ENCODE results near the gene PDE6H. TPM values are rescaled to one million over a fixed set of nuclear protein-coding genes. Genes with fewer than 3 reads are reported as not detected.

The PDE6H gene
- total RNA-seq, 1 experiment from 2014 or later, result not detected

- ChIA-PET POLR2A (ENCODE audit: unreplicated experiment) (interaction anchor here (0.6 to 1.0 kb wide), 3 partner anchors 62 to 160 kb away, joined by 6 read pairs; a partner anchor contains a TSS), CTCF (interaction anchor here (0.6 kb wide), 1 partner anchor 333 kb away, joined by 4 read pairs; no protein-coding TSS in a partner anchor)
Observed at GRCh38 chr12:14931359-14931758, 41.5 kb upstream of the PDE6H start.

GRCh38 chr12:14931791-14932560, 40.9 kb upstream of the PDE6H start:
- intact Hi-C loops (cut with micrococcal nuclease; ENCODE audit: unreplicated experiment), result loop anchor here (1.0 kb wide), 1 partner anchor 20 kb away; no protein-coding TSS in a partner anchor
- BruUV-seq (replicated peaks), result no TSS peak
- ChIA-PET CTCF (interaction anchor here (0.6 kb wide), 1 partner anchor 334 kb away, joined by 4 read pairs; no protein-coding TSS in a partner anchor), POLR2A (ENCODE audit: unreplicated experiment) (interaction anchor here (0.6 to 1.1 kb wide), 5 partner anchors 29 to 161 kb away, joined by 3 to 6 read pairs (median 6); partner anchors contain the start of gene ARHGDIB)
- Histone ChIP-seq H2AFZ (peak overlapping the region; percentile 69; the same call in 1 of the 2 replicates), H3K9me2 (ENCODE audit: insufficient read depth) (no peaks in the 10 kb centered on the region), H3K79me2 (ENCODE audit: low read depth) (0 out of 2 replicates have a peak, but pooled peaks cover 7% of the 10 kb centered on the region), H3K4me1 (replicated peaks; ENCODE audit: insufficient read depth) (peaks cover 89% of the 10 kb centered on the region), H3K9me3 (ENCODE audit: insufficient read depth, low read depth) (peaks cover 9% of the 10 kb centered on the region), H3K27ac (peak overlapping the region; percentile 97), H3F3A (ENCODE audit: insufficient read depth, low read depth) (peaks cover 51% of the 10 kb centered on the region), H3K36me3 (ENCODE audit: low read depth) (peaks cover 15% of the 10 kb centered on the region), H4K20me1 (ENCODE audit: insufficient read depth) (no peaks in the 10 kb centered on the region), H3K4me2 (peak overlapping the region; percentile 74), H3K27me3 (ENCODE audit: insufficient read depth, low read depth) (no peaks in the 10 kb centered on the region), H3K4me3 (peak overlapping the region; percentile 32; the same call in 1 of the 2 replicates)
- TF ChIP-seq CTCF (conservative IDR thresholded peaks at IDR 0.05), result no peak
- TF ChIP-seq EZH2 (IDR thresholded peaks at IDR 0.05; ENCODE audit: low read depth), result no peak
- peak; percentile 70 to 95 for DNase-seq

More at GRCh38 chr12:14931359-14931758, 41.5 kb upstream of the PDE6H start:
- Histone ChIP-seq H3K4me1 (replicated peaks; ENCODE audit: insufficient read depth) (peaks cover 92% of the 10 kb centered on the region), H3K27ac (peak overlapping the region; percentile 97), H3K27me3 (ENCODE audit: insufficient read depth, low read depth) (no peaks in the 10 kb centered on the region), H3F3A (ENCODE audit: insufficient read depth, low read depth) (peaks cover 51% of the 10 kb centered on the region), H3K9me2 (ENCODE audit: insufficient read depth) (no peaks in the 10 kb centered on the region), H3K9me3 (ENCODE audit: insufficient read depth, low read depth) (peaks cover 9% of the 10 kb centered on the region), H3K36me3 (ENCODE audit: low read depth) (peaks cover 15% of the 10 kb centered on the region), H3K79me2 (ENCODE audit: low read depth) (0 out of 2 replicates have a peak, but pooled peaks cover 7% of the 10 kb centered on the region), H3K4me3 (peak overlapping the region; percentile 32; the same call in 1 of the 2 replicates), H2AFZ (peak overlapping the region; percentile 69; the same call in 1 of the 2 replicates), H4K20me1 (ENCODE audit: insufficient read depth) (no peaks in the 10 kb centered on the region), H3K4me2 (peak overlapping the region; percentile 74)
- intact Hi-C loops (cut with micrococcal nuclease; ENCODE audit: unreplicated experiment), result no loop called here
- TF ChIP-seq CTCF (conservative IDR thresholded peaks at IDR 0.05) (no peak), EZH2 (IDR thresholded peaks at IDR 0.05; ENCODE audit: low read depth) (no peak)
- no peak for DNase-seq
- no TSS peak for BruUV-seq (replicated peaks)

- Histone ChIP-seq H3K4me1 (replicated peaks; ENCODE audit: insufficient read depth) (peaks cover 64% of the 10 kb centered on the region), H3F3A (ENCODE audit: insufficient read depth, low read depth) (peaks cover 40% of the 10 kb centered on the region), H4K20me1 (ENCODE audit: insufficient read depth) (no peaks in the 10 kb centered on the region), H3K4me2 (0 out of 2 replicates have a peak overlapping the region, but pooled peaks have one; percentile 12), H2AFZ (peak overlapping the region; percentile 63), H3K79me2 (ENCODE audit: low read depth) (no peaks in the 10 kb centered on the region), H3K9me3 (ENCODE audit: insufficient read depth, low read depth) (peaks cover 9% of the 10 kb centered on the region), H3K27ac (peak overlapping the region; percentile 97), H3K4me3 (no peak overlapping the region), H3K36me3 (ENCODE audit: low read depth) (peaks cover 15% of the 10 kb centered on the region), H3K9me2 (ENCODE audit: insufficient read depth) (no peaks in the 10 kb centered on the region), H3K27me3 (ENCODE audit: insufficient read depth, low read depth) (no peaks in the 10 kb centered on the region)
- no TSS peak for BruUV-seq (replicated peaks)
- TF ChIP-seq EZH2 (IDR thresholded peaks at IDR 0.05; ENCODE audit: low read depth) (no peak), CTCF (conservative IDR thresholded peaks at IDR 0.05) (no peak)
- intact Hi-C loops (cut with micrococcal nuclease; ENCODE audit: unreplicated experiment), result no loop called here
- ChIA-PET CTCF (interaction anchor here (0.6 to 0.7 kb wide), 3 partner anchors 83 to 157 kb away, joined by 4 to 10 read pairs (median 4); no protein-coding TSS in a partner anchor), POLR2A (ENCODE audit: unreplicated experiment) (no interaction called here)
- no peak for DNase-seq
Observed at GRCh38 chr12:14934511-14934910, 38.3 kb upstream of the PDE6H start.
